ENCODE data around the gene RHBDL3.

GRCh38 chr17:32330147-32330546, 64.5 kb downstream of the RHBDL3 start:
- no peak for TF ChIP-seq CTCF (IDR thresholded peaks at IDR 0.05)
- TF ChIP-seq EZH2 (IDR thresholded peaks at IDR 0.05; ENCODE audit: borderline replicate concordance, insufficient read depth, low read depth, low read length, poor library complexity, severe bottlenecking): no peak

Measured in B cell (primary cell).